Hematopoietic multipotent progenitor cell (in vitro differentiated cells): ENCODE data around the gene COL16A1. TPM values are rescaled to one million over a fixed set of nuclear protein-coding genes. Genes with fewer than 3 reads are reported as not detected.

Source experiments
- DNase-seq, 3 donors: peaks; one replicate each; pipeline ENCODE4 v3.0.0-alpha.2; 2011 to 2015; ENCODE audit warnings: low read depth in 2 of 3, low spot score in 2 of 3
- total RNA-seq: library from RNA; depleted of rRNA; stranded (reverse); fragments of >200 nt; gene quantifications from one replicate; pipeline ENCODE4 v1.2.3, GENCODE V29; 2012

Gene COL16A1
- total RNA-seq, 1 donor = 0.54 TPM

- no peak for DNase-seq
Measured at GRCh38 chr1:31733389-31734219, 29.8 kb upstream of the COL16A1 start.

GRCh38 chr1:31732751-31733289, 29.0 kb upstream of the COL16A1 start:
- DNase-seq = no peak

- no peak for DNase-seq
Measured at GRCh38 chr1:31732343-31732742, 28.5 kb upstream of the COL16A1 start.

- no peak for DNase-seq
Measured at GRCh38 chr1:31731049-31731565, 27.3 kb upstream of the COL16A1 start.

GRCh38 chr1:31730336-31731048, 26.7 kb upstream of the COL16A1 start:
- DNase-seq = no peak

- DNase-seq = no peak
Measured at GRCh38 chr1:31727849-31728248, 24.0 kb upstream of the COL16A1 start.

- no peak for DNase-seq
Measured at GRCh38 chr1:31727195-31727594, 23.4 kb upstream of the COL16A1 start.

- no peak for DNase-seq
Measured at GRCh38 chr1:31726715-31727114, 22.9 kb upstream of the COL16A1 start.

- DNase-seq = no peak
Measured at GRCh38 chr1:31725777-31726535, 22.1 kb upstream of the COL16A1 start.

- DNase-seq = no peak
Measured at GRCh38 chr1:31725134-31725533, 21.3 kb upstream of the COL16A1 start.

GRCh38 chr1:31723828-31724359, 20.1 kb upstream of the COL16A1 start:
- peak in 2 of 3 donors; percentile 56 to 83 for DNase-seq

- DNase-seq = no peak
Measured at GRCh38 chr1:31718327-31718897, 14.6 kb upstream of the COL16A1 start.

- DNase-seq = peak in 1 of 3 donors; percentile 38
Measured at GRCh38 chr1:31717341-31717740, 13.5 kb upstream of the COL16A1 start.

- DNase-seq = no peak
Measured at GRCh38 chr1:31715873-31716220, 12.0 kb upstream of the COL16A1 start.

GRCh38 chr1:31715087-31715872, 11.5 kb upstream of the COL16A1 start:
- peak in 1 of 3 donors; percentile 47 for DNase-seq

- peak in 2 of 3 donors; percentile 48 to 49 for DNase-seq
Measured at GRCh38 chr1:31714442-31715086, 10.7 kb upstream of the COL16A1 start.

GRCh38 chr1:31712630-31713029, 8.8 kb upstream of the COL16A1 start:
- no peak for DNase-seq

GRCh38 chr1:31712068-31712467, 8.3 kb upstream of the COL16A1 start:
- no peak for DNase-seq

- DNase-seq = no peak
Measured at GRCh38 chr1:31708324-31708723, 4.5 kb upstream of the COL16A1 start.
